IMR-90 (cell line): ENCODE measurements around the gene TVP23A. TPM values are rescaled to one million over a fixed set of nuclear protein-coding genes. Genes with fewer than 3 reads are reported as not detected.

Source experiments
- ATAC-seq: fragments of 200-7000 bp; cut with Tn5 transposase; 2 replicates; pipeline ENCODE4 v1.9.1; 2020; ENCODE audit warnings: low read depth, mild to moderate bottlenecking, moderate library complexity
- BruUV-seq: library from RNA; stranded (reverse); fragments of 400-500 nt; replicated peaks from 2 replicates; lab custom pipeline; 2021; lab: Mats Ljungman, UMichigan
- CTCF ChIA-PET: fragments of 300-600 bp; formaldehyde crosslinking; extraction: SDS; loops from one replicate; lab custom pipeline; 2021; ENCODE audit warnings: antibody characterized with exemption; lab: Yijun Ruan, JAX
- POLR2A ChIA-PET: fragments of 300-600 bp; sonication (Branson Sonifier 250); formaldehyde crosslinking; loops from one replicate; lab custom pipeline; 2022; ENCODE audit warnings: antibody characterized with exemption; ENCODE audit not compliant: unreplicated experiment; lab: Charles Lee
- DNase-seq: peaks from one replicate; pipeline ENCODE4 v3.0.0; 2013
- H2AFZ ChIP-seq: replicated peaks from 2 replicates; pipeline ENCODE3; 2013; ENCODE audit warnings: low read length, mild to moderate bottlenecking; ENCODE audit not compliant: poor library complexity
- H2AK5ac ChIP-seq: 2 replicates; pipeline ENCODE4 v1.6.1; 2013; ENCODE audit warnings: low read depth, low read length, inconsistent platforms
- H2AK9ac ChIP-seq: replicated peaks from 2 replicates; pipeline ENCODE3; 2013; ENCODE audit warnings: mild to moderate bottlenecking, low read depth, low read length, moderate library complexity; ENCODE audit not compliant: poor library complexity
- H2BK120ac ChIP-seq: 2 replicates; pipeline ENCODE4 v1.6.1; 2013; ENCODE audit warnings: low read depth, low read length, inconsistent platforms
- H2BK15ac ChIP-seq: 3 replicates; pipeline ENCODE4 v1.6.1; 2013; ENCODE audit warnings: low read depth, low read length, inconsistent platforms
- H2BK20ac ChIP-seq: 2 replicates; pipeline ENCODE4 v1.6.1; 2013; ENCODE audit warnings: low read depth, mild to moderate bottlenecking, inconsistent platforms, low read length, moderate library complexity
- H2BK5ac ChIP-seq: 2 replicates; pipeline ENCODE4 v1.6.1; 2013; ENCODE audit warnings: mild to moderate bottlenecking, low read depth, low read length, inconsistent platforms; ENCODE audit not compliant: poor library complexity, severe bottlenecking
- H3K14ac ChIP-seq: replicated peaks from 2 replicates; pipeline ENCODE4 v1.6.1; 2013; ENCODE audit warnings: low read depth, low read length, inconsistent platforms
- H3K18ac ChIP-seq: 2 replicates; pipeline ENCODE4 v1.6.1; 2013; ENCODE audit warnings: low read depth, low read length, control low read depth
- H3K23ac ChIP-seq: 2 replicates; pipeline ENCODE4 v1.6.1; 2013; ENCODE audit warnings: low read depth, low read length, inconsistent platforms
- H3K27ac ChIP-seq: 2 replicates; pipeline ENCODE4 v1.5.1; 2013; ENCODE audit warnings: mild to moderate bottlenecking, control low read depth, low read length; ENCODE audit not compliant: insufficient read depth
- H3K27me3 ChIP-seq: 2 replicates; pipeline ENCODE4 v1.6.1; 2013; ENCODE audit warnings: low read length; ENCODE audit not compliant: control insufficient read depth, insufficient read depth
- H3K36me3 ChIP-seq: 2 replicates; pipeline ENCODE4 v1.6.1; 2013; ENCODE audit warnings: low read length, mixed read lengths; ENCODE audit not compliant: control insufficient read depth, insufficient read depth
- H3K4ac ChIP-seq: 2 replicates; pipeline ENCODE4 v1.6.1; 2013; ENCODE audit warnings: low read depth, low read length, inconsistent platforms
- H3K4me1 ChIP-seq: 2 replicates; pipeline ENCODE4 v1.6.1; 2013; ENCODE audit warnings: low read length, mixed read lengths; ENCODE audit not compliant: control insufficient read depth, insufficient read depth
- H3K4me2 ChIP-seq: 2 replicates; pipeline ENCODE4 v1.6.1; 2013; ENCODE audit warnings: low read depth, mild to moderate bottlenecking, control low read depth, low read length, moderate library complexity
- H3K4me3 ChIP-seq: 2 replicates; pipeline ENCODE4 v1.5.1; 2013; ENCODE audit warnings: low read depth, mild to moderate bottlenecking, control low read depth, low read length, moderate library complexity; ENCODE audit not compliant: insufficient read depth
- H3K56ac ChIP-seq: 2 replicates; pipeline ENCODE4 v1.6.1; 2013; ENCODE audit warnings: low read length, inconsistent platforms; ENCODE audit not compliant: insufficient read depth; ENCODE audit errors: extremely low read depth
- H3K79me1 ChIP-seq, 2 experiments: 2 replicates each; pipeline ENCODE4 v1.6.1; 2013; ENCODE audit warnings: low read length in 2 of 2, inconsistent platforms in 1 of 2, low read depth in 1 of 2
- H3K9ac ChIP-seq: 2 replicates; pipeline ENCODE4 v1.6.1; 2013; ENCODE audit warnings: low read depth, low read length, control low read depth
- H3K9me1 ChIP-seq: 2 replicates; pipeline ENCODE4 v1.6.1; 2013; ENCODE audit warnings: low read length, inconsistent platforms; ENCODE audit not compliant: insufficient read depth
- H3K9me3 ChIP-seq: 2 replicates; pipeline ENCODE4 v1.6.1; 2013; ENCODE audit warnings: low read length; ENCODE audit not compliant: control insufficient read depth, insufficient read depth
- H4K20me1 ChIP-seq: 2 replicates; pipeline ENCODE4 v1.6.1; 2013; ENCODE audit warnings: low read length, inconsistent platforms; ENCODE audit not compliant: insufficient read depth
- H4K5ac ChIP-seq: 2 replicates; pipeline ENCODE4 v1.6.1; 2013; ENCODE audit warnings: mild to moderate bottlenecking, low read depth, low read length, control low read depth
- H4K8ac ChIP-seq, 2 experiments: 2 replicates each; pipeline ENCODE4 v1.6.1; 2013; ENCODE audit warnings: low read depth in 2 of 2, low read length in 2 of 2, control low read depth in 1 of 2, inconsistent platforms in 1 of 2
- H4K91ac ChIP-seq: 2 replicates; pipeline ENCODE4 v1.6.1; 2013; ENCODE audit warnings: low read depth, low read length, inconsistent platforms; ENCODE audit not compliant: insufficient read depth
- BHLHE40 ChIP-seq: fragments of 150-350 bp; IDR thresholded peaks from 2 replicates; pipeline ENCODE4 v1.6.1; 2016; ENCODE audit warnings: mild to moderate bottlenecking, low read depth, low read length
- CEBPB ChIP-seq: IDR thresholded peaks from 2 replicates; pipeline ENCODE4 v1.6.1; 2012; ENCODE audit warnings: low read depth, low read length, improper control_type of control experiment
- CHD1 ChIP-seq: IDR thresholded peaks from 2 replicates; pipeline ENCODE4 v1.6.1; 2012; ENCODE audit warnings: low read depth, low read length, improper control_type of control experiment
- CTCF ChIP-seq: conservative IDR thresholded peaks from 2 replicates; pipeline ENCODE4 v1.5.1; 2012; ENCODE audit warnings: mild to moderate bottlenecking, low read depth, low read length, improper control_type of control experiment
- ELK1 ChIP-seq: fragments of 150-350 bp; IDR thresholded peaks from 2 replicates; pipeline ENCODE4 v1.6.1; 2016; ENCODE audit warnings: low read depth, mild to moderate bottlenecking, low read length, moderate library complexity, borderline replicate concordance
- FOS ChIP-seq: fragments of 150-350 bp; IDR thresholded peaks from 2 replicates; pipeline ENCODE4 v1.6.1; 2016; ENCODE audit warnings: low read depth, low read length
- MAFK ChIP-seq: IDR thresholded peaks from 2 replicates; pipeline ENCODE4 v1.6.1; 2012; ENCODE audit warnings: low read depth, low read length, improper control_type of control experiment
- MAZ ChIP-seq: IDR thresholded peaks from 2 replicates; pipeline ENCODE4 v1.6.1; 2012; ENCODE audit warnings: low read depth, mild to moderate bottlenecking, low read length, improper control_type of control experiment, moderate library complexity, borderline replicate concordance
- MXI1 ChIP-seq: IDR thresholded peaks from 2 replicates; pipeline ENCODE4 v1.6.1; 2012; ENCODE audit warnings: low read depth, mild to moderate bottlenecking, low read length, moderate library complexity, borderline replicate concordance
- NFE2L2 ChIP-seq: fragments of 150-350 bp; IDR thresholded peaks from 2 replicates; pipeline ENCODE4 v1.6.1; 2016; ENCODE audit warnings: low read depth, mild to moderate bottlenecking, low read length
- POLR2A ChIP-seq: IDR thresholded peaks from 2 replicates; pipeline ENCODE4 v1.6.1; 2012; ENCODE audit warnings: mild to moderate bottlenecking, low read depth, low read length
- RAD21 ChIP-seq: IDR thresholded peaks from 2 replicates; pipeline ENCODE4 v1.6.1; 2012; ENCODE audit warnings: low read length, improper control_type of control experiment
- RCOR1 ChIP-seq: IDR thresholded peaks from 2 replicates; pipeline ENCODE4 v1.6.1; 2012; ENCODE audit warnings: mild to moderate bottlenecking, low read length, improper control_type of control experiment; ENCODE audit not compliant: insufficient replicate concordance
- SMC3 ChIP-seq: fragments of 150-350 bp; IDR thresholded peaks from 2 replicates; pipeline ENCODE4 v1.6.1; 2016; ENCODE audit warnings: low read depth, mild to moderate bottlenecking, antibody characterized with exemption, low read length, moderate library complexity
- USF2 ChIP-seq: fragments of 150-350 bp; IDR thresholded peaks from 2 replicates; pipeline ENCODE4 v1.6.1; 2017; ENCODE audit warnings: mild to moderate bottlenecking, antibody characterized with exemption, low read length, low read depth
- WGBS, 2 experiments: methylation state at CpG; one replicate each; pipeline versions ENCODE4 v1.1.5 to v1.1.7; 2013; ENCODE audit warnings: missing lambda C conversion rate in 2 of 2; ENCODE audit not compliant: insufficient read length in 1 of 2; ENCODE audit errors: extremely low coverage in 2 of 2; 5-methylcytosine and 5-hydroxymethylcytosine counted together
- dilution Hi-C: fragments of 300-500 bp; cut with HindIII; formaldehyde crosslinking; loops from one replicate; pipeline ENCODE4 v1.14.3; 2018; ENCODE audit warnings: low sequenced_read_pairs; ENCODE audit not compliant: unreplicated experiment
- in situ Hi-C: fragments of 300-500 bp; cut with MboI; formaldehyde crosslinking; loops from 3 replicates; pipeline ENCODE4 v1.14.3; 2019; ENCODE audit warnings: low sequenced_read_pairs, inconsistent platforms, mixed read lengths
- intact Hi-C: fragments of 100-400 bp; cut with micrococcal nuclease; formaldehyde crosslinking; loops from 2 replicates; pipeline ENCODE4 v1.10.0; 2022
- polyA plus RNA-seq, 3 experiments: library from polyadenylated mRNA; depleted of rRNA; stranded (reverse); fragments of >200 nt; gene quantifications; 2 replicates each; pipeline ENCODE4 v1.2.3, GENCODE V29; 2012; ENCODE audit warnings: low replicate concordance in 1 of 3
- total RNA-seq: library from RNA; depleted of rRNA; stranded (reverse); fragments of >200 nt; gene quantifications from 2 replicates; pipeline ENCODE4 v1.2.3, GENCODE V29; 2012

Gene TVP23A
- total and polyA plus RNA-seq, 2 of the 4 experiments (the other 2 are of a cell fraction), result not detected

GRCh38 chr16:10824111-10824893 lies 5.7 kb upstream of the TVP23A start:
- intact Hi-C loops, result no loop called here
- ATAC-seq, result no peak
- dilution Hi-C loops, result no loop called here
- Histone ChIP-seq H3K27me3 (peaks cover 9% of the 10 kb centered on the region; the same call in 1 of the 2 replicates), H3K18ac (no peak overlapping the region), H3K36me3 (no peaks in the 10 kb centered on the region), H3K23ac (no peak overlapping the region), H3K4me1 (peaks cover 13% of the 10 kb centered on the region; the same call in 1 of the 2 replicates), H3K9me1 (no peaks in the 10 kb centered on the region), H3K9ac (no peak overlapping the region), H3K14ac (no peak overlapping the region), H4K5ac (no peak overlapping the region), H2BK15ac (no peak overlapping the region), H3K4ac (no peak overlapping the region), H2BK5ac (no peak overlapping the region), H2AFZ (no peak overlapping the region), H2BK120ac (no peak overlapping the region), H3K27ac (no peak overlapping the region), H4K8ac (no peak overlapping the region), H3K4me3 (no peak overlapping the region), H2AK9ac (no peak overlapping the region), H3K56ac (no peak overlapping the region), H3K4me2 (no peak overlapping the region), H2BK20ac (no peak overlapping the region), H4K91ac (no peak overlapping the region), H3K79me1 (no peaks in the 10 kb centered on the region), H2AK5ac (no peak overlapping the region), H4K20me1 (no peaks in the 10 kb centered on the region), H3K9me3 (no peaks in the 10 kb centered on the region)
- in situ Hi-C loops, result no loop called here
- 73% methylated on average over 5 of the region's 13 CpGs; no CpG with 5 or more reads in 1 of the 2 experiments for WGBS, 2 experiments
- ChIA-PET POLR2A (no interaction called here), CTCF (no interaction called here)
- no TSS peak for BruUV-seq
- DNase-seq, result no peak
- no peak for TF ChIP-seq USF2
- no peak for TF ChIP-seq CEBPB
- TF ChIP-seq BHLHE40, result no peak
- TF ChIP-seq MXI1, result no peak
- no peak for TF ChIP-seq CHD1
- TF ChIP-seq MAFK, result no peak
- no peak for TF ChIP-seq MAZ
- TF ChIP-seq POLR2A, result no peak
- TF ChIP-seq ELK1, result no peak
- TF ChIP-seq CTCF, result no peak
- TF ChIP-seq SMC3, result no peak
- no peak for TF ChIP-seq RCOR1
- no peak for TF ChIP-seq FOS
- no peak for TF ChIP-seq RAD21
- no peak for TF ChIP-seq NFE2L2
